ENCODE results near the gene SP7. TPM values are rescaled to one million over a fixed set of nuclear protein-coding genes. Genes with fewer than 3 reads are reported as not detected.
A peak's percentile ranks its signal among the peaks of the same experiment; 100 is the strongest.

Gene SP7
- total and polyA plus RNA-seq, 8 donors, result not detected

GRCh38 chr12:53324779-53325510 lies 11.2 kb downstream of the SP7 start:
- peaks cover 23 to 51% (median 49%) of the 10 kb centered on the region in 4 donors for H3K4me1 ChIP-seq
- intact Hi-C loops (cut with DNase I; ENCODE audit: low total_unique reads), result no loop called here
- 0 to 1% (median 1%) methylated on average over 14 to 69 of the region's 69 CpGs for WGBS, 5 donors
- TF ChIP-seq POLR2AphosphoS5 (IDR thresholded peaks at IDR 0.05) (peak; percentile 45 to 78 (median 48)), EP300 (IDR thresholded peaks at IDR 0.05) (no peak), CTCF (IDR thresholded peaks at IDR 0.05) (peak in 5 of 7 experiments; percentile 60 to 82 (median 76)), POLR2A (IDR thresholded peaks at IDR 0.05) (no peak)
- H3K4me3 ChIP-seq, result peak overlapping the region; percentile 52 to 70 (median 62)
- H3K27me3 ChIP-seq, result peaks cover 0 to 21% (median 0%) of the 10 kb centered on the region in 3 donors
- no peaks in the 10 kb centered on the region for H3K36me3 ChIP-seq
- DNase-seq, result peak; percentile 93 to 97
- H3K27ac ChIP-seq, result peak overlapping the region; percentile 81 to 94 (median 91)
- no peaks in the 10 kb centered on the region for H3K9me3 ChIP-seq

- Histone ChIP-seq H3K27ac (peak overlapping the region; percentile 81 to 94 (median 91)), H3K4me1 (peaks cover 23 to 53% (median 52%) of the 10 kb centered on the region in 4 donors), H3K27me3 (peaks cover 0 to 21% (median 0%) of the 10 kb centered on the region in 3 donors), H3K36me3 (peaks cover 0 to 6% (median 2%) of the 10 kb centered on the region in 4 donors), H3K9me3 (no peaks in the 10 kb centered on the region), H3K4me3 (peak overlapping the region; percentile 52 to 70 (median 62))
- TF ChIP-seq POLR2A (IDR thresholded peaks at IDR 0.05) (no peak), POLR2AphosphoS5 (IDR thresholded peaks at IDR 0.05) (no peak), EP300 (IDR thresholded peaks at IDR 0.05) (no peak), CTCF (IDR thresholded peaks at IDR 0.05) (no peak)
- peak; percentile 35 to 68 for DNase-seq
- intact Hi-C loops (cut with DNase I; ENCODE audit: low total_unique reads), result no loop called here
- 8 to 25% (median 12%) methylated on average over 25 to 28 of the region's 28 CpGs for WGBS, 5 donors
These were observed 11.9 kb downstream of the SP7 start for GRCh38 chr12:53324113-53324778.

GRCh38 chr12:53320352-53321195 lies 15.6 kb downstream of the SP7 start:
- peaks cover 0 to 3% (median 0%) of the 10 kb centered on the region in 3 donors for H3K27me3 ChIP-seq
- 32 to 46% (median 37%) methylated on average over 10 of the region's 10 CpGs for WGBS, 5 donors
- H3K9me3 ChIP-seq, result no peaks in the 10 kb centered on the region
- H3K27ac ChIP-seq, result peak overlapping the region; percentile 86 to 98 (median 92)
- H3K4me1 ChIP-seq, result peaks cover 23 to 54% (median 48%) of the 10 kb centered on the region in 4 donors
- no peak for TF ChIP-seq POLR2A (IDR thresholded peaks at IDR 0.05)
- no peak for TF ChIP-seq EP300 (IDR thresholded peaks at IDR 0.05)
- no peak for TF ChIP-seq POLR2AphosphoS5 (IDR thresholded peaks at IDR 0.05)
- no peak for TF ChIP-seq CTCF (IDR thresholded peaks at IDR 0.05)
- DNase-seq, result no peak
- peaks cover 7 to 36% (median 35%) of the 10 kb centered on the region in 4 donors for H3K36me3 ChIP-seq
- peak overlapping the region; percentile 63 to 73 (median 68) for H3K4me3 ChIP-seq
- intact Hi-C loops (cut with DNase I; ENCODE audit: low total_unique reads), result no loop called here

GRCh38 chr12:53313996-53314395 lies 22.2 kb downstream of the SP7 start:
- Histone ChIP-seq H3K4me1 (peaks cover 0 to 6% (median 2%) of the 10 kb centered on the region in 4 donors), H3K27me3 (no peaks in the 10 kb centered on the region), H3K36me3 (peaks cover 32 to 95% (median 85%) of the 10 kb centered on the region in 4 donors), H3K27ac (no peak overlapping the region), H3K4me3 (no peak overlapping the region), H3K9me3 (no peaks in the 10 kb centered on the region)
- intact Hi-C loops (cut with DNase I; ENCODE audit: low total_unique reads), result no loop called here
- WGBS, 5 donors, result 49 to 62% (median 57%) methylated on average over 3 of the region's 3 CpGs
- TF ChIP-seq CTCF (IDR thresholded peaks at IDR 0.05), result no peak
- TF ChIP-seq EP300 (IDR thresholded peaks at IDR 0.05), result no peak
- no peak for TF ChIP-seq POLR2AphosphoS5 (IDR thresholded peaks at IDR 0.05)
- TF ChIP-seq POLR2A (IDR thresholded peaks at IDR 0.05), result no peak
- DNase-seq, result no peak
